ENCODE data around the gene PANK3.

GRCh38 chr5:168609806-168610482 lies 30.8 kb upstream of the PANK3 start:
- TF ChIP-seq CTCF (IDR thresholded peaks at IDR 0.05; ENCODE audit: low read length) (no peak), EZH2phosphoT487 (IDR thresholded peaks at IDR 0.05; ENCODE audit: low read length) (no peak)

All from MM.1S (cell line).